Keratinocyte (primary cell): ENCODE data around the gene GGACT.

Experiments
- EZH2 ChIP-seq: IDR thresholded peaks from one replicate; pipeline ENCODE4 v1.6.1; 2012; ENCODE audit warnings: inconsistent platforms, mild to moderate bottlenecking, low read length, moderate library complexity
- TF ChIP-seq, protein P1 (sequence below), 3 experiments: IDR thresholded peaks in 1 of 3; conservative IDR thresholded peaks in 1 of 3; optimal IDR thresholded peaks in 1 of 3; 2 replicates in 2 of 3; 3 replicates in 1 of 3; pipeline versions ENCODE3 to v1.5.1; 2011; ENCODE audit warnings: low read length in 3 of 3, mild to moderate bottlenecking in 3 of 3, moderate library complexity in 2 of 3, control low read depth in 1 of 3, inconsistent platforms in 1 of 3; ENCODE audit not compliant: insufficient read depth in 2 of 3; ENCODE audit errors: extremely low read depth in 1 of 3

- TF ChIP-seq EZH2: no peak
- TF ChIP-seq, protein P1, sequence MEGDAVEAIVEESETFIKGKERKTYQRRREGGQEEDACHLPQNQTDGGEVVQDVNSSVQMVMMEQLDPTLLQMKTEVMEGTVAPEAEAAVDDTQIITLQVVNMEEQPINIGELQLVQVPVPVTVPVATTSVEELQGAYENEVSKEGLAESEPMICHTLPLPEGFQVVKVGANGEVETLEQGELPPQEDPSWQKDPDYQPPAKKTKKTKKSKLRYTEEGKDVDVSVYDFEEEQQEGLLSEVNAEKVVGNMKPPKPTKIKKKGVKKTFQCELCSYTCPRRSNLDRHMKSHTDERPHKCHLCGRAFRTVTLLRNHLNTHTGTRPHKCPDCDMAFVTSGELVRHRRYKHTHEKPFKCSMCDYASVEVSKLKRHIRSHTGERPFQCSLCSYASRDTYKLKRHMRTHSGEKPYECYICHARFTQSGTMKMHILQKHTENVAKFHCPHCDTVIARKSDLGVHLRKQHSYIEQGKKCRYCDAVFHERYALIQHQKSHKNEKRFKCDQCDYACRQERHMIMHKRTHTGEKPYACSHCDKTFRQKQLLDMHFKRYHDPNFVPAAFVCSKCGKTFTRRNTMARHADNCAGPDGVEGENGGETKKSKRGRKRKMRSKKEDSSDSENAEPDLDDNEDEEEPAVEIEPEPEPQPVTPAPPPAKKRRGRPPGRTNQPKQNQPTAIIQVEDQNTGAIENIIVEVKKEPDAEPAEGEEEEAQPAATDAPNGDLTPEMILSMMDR (optimal IDR thresholded peaks at IDR 0.05 in 1 of 3, IDR thresholded peaks at IDR 0.05 in 1 of 3, conservative IDR thresholded peaks at IDR 0.05 in 1 of 3; ENCODE audit: extremely low read depth in 1 of 3, insufficient read depth in 2 of 3, low read length in 3 of 3): no peak
Observed at GRCh38 chr13:100584896-100585295, 3.7 kb downstream of the GGACT start.
